Measurements from ENCODE around the gene KAT8.

GRCh38 chr16:31085873-31086628 is 31.4 kb upstream of the KAT8 start:
- TF ChIP-seq POLR2AphosphoS5 (IDR thresholded peaks at IDR 0.05): no peak
- no peak for TF ChIP-seq CTCF (IDR thresholded peaks at IDR 0.05)
- no peak for TF ChIP-seq EP300 (IDR thresholded peaks at IDR 0.05)
